ENCODE data around the gene SYT8. TPM values are rescaled to one million over a fixed set of nuclear protein-coding genes. Genes with fewer than 3 reads are reported as not detected.

SYT8 gene
- total RNA-seq, 1 experiment from 2014 or later, result 1.0 TPM

GRCh38 chr11:1863352-1864216, 28.8 kb downstream of the SYT8 start:
- H4K20me1 ChIP-seq (ENCODE audit: insufficient read depth), result no peaks in the 10 kb centered on the region
- no TSS peak for BruUV-seq (replicated peaks)
- no peaks in the 10 kb centered on the region for H3K9me3 ChIP-seq (ENCODE audit: control insufficient read depth in 1 of 2, insufficient read depth in 1 of 2, low read depth in 1 of 2, low read length in 2 of 2)
- TF ChIP-seq SP1 (IDR thresholded peaks at IDR 0.05; ENCODE audit: low read depth), result no peak
- peak; percentile 46 for TF ChIP-seq ZBTB33 (IDR thresholded peaks at IDR 0.05; ENCODE audit: extremely low read depth, insufficient replicate concordance, low read length)
- peak; percentile 65; the same call in 1 of the 2 replicates for TF ChIP-seq POLR2AphosphoS5 (IDR thresholded peaks at IDR 0.05; ENCODE audit: low read depth, low read length)
- no peak for TF ChIP-seq FOSL1 (IDR thresholded peaks at IDR 0.05; ENCODE audit: low read depth)
- TF ChIP-seq MAX (IDR thresholded peaks at IDR 0.05), result peak; percentile 90; the same call in 1 of the 2 replicates
- ChIA-PET RAD21 (ENCODE audit: low non-redundant PET in 1 of 2, low total read pairs in 2 of 2, uncharacterized antibody in 2 of 2, unreplicated experiment in 2 of 2) (no interaction called here), POLR2A (no interaction called here), CTCF (no interaction called here)
- H3K9ac ChIP-seq (ENCODE audit: low read length), result peak overlapping the region; percentile 64
- peak overlapping the region; percentile 57 for H2AFZ ChIP-seq (ENCODE audit: low read depth, low read length, poor library complexity, severe bottlenecking)
- no peaks in the 10 kb centered on the region for H3K27me3 ChIP-seq (ENCODE audit: insufficient read depth, low read length)
- H3K4me1 ChIP-seq (ENCODE audit: control insufficient read depth in 1 of 2, insufficient read depth in 2 of 2, low read length in 2 of 2), result peaks cover 27 to 30% of the 10 kb centered on the region in 2 experiments
- H3K79me2 ChIP-seq (ENCODE audit: insufficient read depth, low read length), result no peaks in the 10 kb centered on the region
- ATAC-seq, result peak; percentile 93
- H3K4me2 ChIP-seq (ENCODE audit: low read length), result peak overlapping the region; percentile 93
- no peaks in the 10 kb centered on the region for H3K9me2 ChIP-seq (ENCODE audit: insufficient read depth)
- peak; percentile 68 for DNase-seq (ENCODE audit: low read depth, low spot score)
- no peaks in the 10 kb centered on the region for H3K36me3 ChIP-seq (ENCODE audit: control insufficient read depth in 1 of 2, insufficient read depth in 2 of 2, low read length in 2 of 2)
- peak overlapping the region; percentile 84 for H3K27ac ChIP-seq (ENCODE audit: low read depth, low read length)
- intact Hi-C loops (cut with micrococcal nuclease), result no loop called here
- H3K4me3 ChIP-seq (replicated peaks in 1 of 2; ENCODE audit: low read depth in 1 of 2, low read length in 2 of 2), result peak overlapping the region; percentile 27 to 48

- Histone ChIP-seq H3K9me2 (ENCODE audit: insufficient read depth) (no peaks in the 10 kb centered on the region), H3K4me3 (replicated peaks in 1 of 2; ENCODE audit: low read depth in 1 of 2, low read length in 2 of 2) (no peak overlapping the region), H3K4me1 (ENCODE audit: control insufficient read depth in 1 of 2, insufficient read depth in 2 of 2, low read length in 2 of 2) (peaks cover 27 to 30% of the 10 kb centered on the region in 2 experiments), H3K27me3 (ENCODE audit: insufficient read depth, low read length) (no peaks in the 10 kb centered on the region), H3K79me2 (ENCODE audit: insufficient read depth, low read length) (no peaks in the 10 kb centered on the region), H3K4me2 (ENCODE audit: low read length) (peak overlapping the region; percentile 93), H3K9me3 (ENCODE audit: control insufficient read depth in 1 of 2, insufficient read depth in 1 of 2, low read depth in 1 of 2, low read length in 2 of 2) (no peaks in the 10 kb centered on the region), H3K36me3 (ENCODE audit: control insufficient read depth in 1 of 2, insufficient read depth in 2 of 2, low read length in 2 of 2) (no peaks in the 10 kb centered on the region), H2AFZ (ENCODE audit: low read depth, low read length, poor library complexity, severe bottlenecking) (no peak overlapping the region), H4K20me1 (ENCODE audit: insufficient read depth) (no peaks in the 10 kb centered on the region), H3K27ac (ENCODE audit: low read depth, low read length) (peak overlapping the region; percentile 84; the same call in 1 of the 2 replicates), H3K9ac (ENCODE audit: low read length) (no peak overlapping the region)
- ATAC-seq (no peak), DNase-seq (ENCODE audit: low read depth, low spot score) (no peak)
- intact Hi-C loops (cut with micrococcal nuclease), result no loop called here
- POLR2A ChIA-PET, result no interaction called here
- CTCF ChIA-PET, result no interaction called here
- RAD21 ChIA-PET (ENCODE audit: low non-redundant PET in 1 of 2, low total read pairs in 2 of 2, uncharacterized antibody in 2 of 2, unreplicated experiment in 2 of 2), result no interaction called here
- no TSS peak for BruUV-seq (replicated peaks)
- no peak for TF ChIP-seq YY1 (IDR thresholded peaks at IDR 0.05; ENCODE audit: extremely low read depth, insufficient replicate concordance, low read depth, low read length)
- no peak for TF ChIP-seq CBX3 (IDR thresholded peaks at IDR 0.05; ENCODE audit: low read depth)
- no peak for TF ChIP-seq ZBTB33 (IDR thresholded peaks at IDR 0.05; ENCODE audit: extremely low read depth, insufficient replicate concordance, low read length)
- TF ChIP-seq MAX (IDR thresholded peaks at IDR 0.05), result no peak
- no peak for TF ChIP-seq SIN3A (IDR thresholded peaks at IDR 0.05; ENCODE audit: low read depth)
- TF ChIP-seq EZH2phosphoT487 (IDR thresholded peaks at IDR 0.05; ENCODE audit: borderline replicate concordance), result no peak
- no peak for TF ChIP-seq RAD21 (IDR thresholded peaks at IDR 0.05; ENCODE audit: low read depth)
- TF ChIP-seq CEBPB (IDR thresholded peaks at IDR 0.05; ENCODE audit: low read depth), result no peak
- TF ChIP-seq ZNF274 (IDR thresholded peaks at IDR 0.05; ENCODE audit: low read depth, low read length), result no peak
- TF ChIP-seq JUND (IDR thresholded peaks at IDR 0.05), result no peak
Measured at GRCh38 chr11:1864231-1864630, 29.4 kb downstream of the SYT8 start.
